Smooth muscle cell (in vitro differentiated cells): Measurements from ENCODE around the gene TBPL2. TPM values are rescaled to one million over a fixed set of nuclear protein-coding genes. Genes with fewer than 3 reads are reported as not detected.
"Not testable (repeated sequence)": the region's sequence is repeated elsewhere in the genome, so short reads cannot be mapped to it uniquely, and the experiment has no call there.

Experiments
- DNase-seq: peaks from one replicate; lab custom pipeline; 2025; ENCODE audit not compliant: unreplicated experiment; lab: John Stamatoyannopoulos, UW
- H2AFZ ChIP-seq: fragments of 200-600 bp; sonication (generic); 2 replicates; pipeline ENCODE4 v1.6.0; 2016; ENCODE audit warnings: antibody characterized with exemption, low read depth, mild to moderate bottlenecking
- H3F3A ChIP-seq: fragments of 200-600 bp; sonication (generic); 2 replicates; pipeline ENCODE4 v1.6.0; 2017; ENCODE audit warnings: antibody characterized with exemption, low read depth
- H3K27ac ChIP-seq: fragments of 200-600 bp; sonication (generic); 2 replicates; pipeline ENCODE4 v1.5.1; 2016; ENCODE audit warnings: low read depth, mild to moderate bottlenecking
- H3K27me3 ChIP-seq: fragments of 200-600 bp; sonication (generic); 2 replicates; pipeline ENCODE4 v1.6.1; 2016; ENCODE audit warnings: low read depth, mild to moderate bottlenecking
- H3K36me3 ChIP-seq: fragments of 200-600 bp; sonication (generic); 2 replicates; pipeline ENCODE4 v1.5.1; 2016; ENCODE audit warnings: low read depth
- H3K4me1 ChIP-seq: fragments of 200-600 bp; sonication (generic); 2 replicates; pipeline ENCODE4 v1.5.1; 2016; ENCODE audit warnings: low read depth
- H3K4me2 ChIP-seq: fragments of 200-600 bp; sonication (generic); 2 replicates; pipeline ENCODE4 v1.6.0; 2016; ENCODE audit warnings: mild to moderate bottlenecking
- H3K4me3 ChIP-seq: fragments of 200-600 bp; sonication (generic); 2 replicates; pipeline ENCODE4 v1.5.1; 2016; ENCODE audit warnings: mild to moderate bottlenecking
- H3K79me2 ChIP-seq: fragments of 200-600 bp; sonication (generic); 2 replicates; pipeline ENCODE4 v1.6.0; 2016; ENCODE audit warnings: low read depth, mild to moderate bottlenecking
- H3K9ac ChIP-seq: fragments of 200-600 bp; sonication (generic); 2 replicates; pipeline ENCODE4 v1.6.0; 2016; ENCODE audit warnings: low read depth
- H3K9me3 ChIP-seq: fragments of 200-600 bp; sonication (generic); replicated peaks from 2 replicates; pipeline ENCODE4 v1.5.1; 2016; ENCODE audit warnings: low read depth
- H4K20me1 ChIP-seq: fragments of 200-600 bp; sonication (generic); 2 replicates; pipeline ENCODE4 v1.6.0; 2016; ENCODE audit warnings: low read depth
- CTCF ChIP-seq: fragments of 200-600 bp; sonication (generic); IDR thresholded peaks from 2 replicates; pipeline ENCODE4 v1.5.1; 2017; ENCODE audit warnings: borderline replicate concordance, mild to moderate bottlenecking, antibody characterized with exemption; ENCODE audit not compliant: insufficient read depth, poor library complexity, severe bottlenecking
- WGBS: methylation state at CpG from one replicate; pipeline ENCODE4 v1.1.7; 2016; ENCODE audit warnings: low lambda C conversion rate; 5-methylcytosine and 5-hydroxymethylcytosine counted together
- polyA plus RNA-seq: library from polyadenylated mRNA; unstranded; fragments of >200 nt; fragmentation: Nextera tagmentation; extraction: Ambion mirVana; gene quantifications from 2 replicates; pipeline ENCODE4 v1.2.1, GENCODE V29; 2016
- total RNA-seq: library from RNA; depleted of rRNA; stranded (reverse); fragments of >200 nt; gene quantifications from 2 replicates; pipeline ENCODE4 v1.2.3, GENCODE V29; 2014

TBPL2 gene
- total and polyA plus RNA-seq, 2 experiments from 2014 or later = not detected

- Histone ChIP-seq H3K4me1 (no peaks in the 10 kb centered on the region), H3K27ac (no peak overlapping the region), H2AFZ (no peak overlapping the region), H3K9me3 (no peaks in the 10 kb centered on the region), H3K27me3 (peaks cover 5% of the 10 kb centered on the region), H3F3A (no peaks in the 10 kb centered on the region), H3K79me2 (no peaks in the 10 kb centered on the region), H3K9ac (no peak overlapping the region), H3K4me3 (no peak overlapping the region), H3K36me3 (no peaks in the 10 kb centered on the region), H3K4me2 (no peak overlapping the region), H4K20me1 (no peaks in the 10 kb centered on the region)
- no peak for TF ChIP-seq CTCF
- WGBS = 84% methylated on average over 7 of the region's 7 CpGs
- no peak for DNase-seq
Measured at GRCh38 chr14:55467307-55467706, 26.9 kb upstream of the TBPL2 start.

GRCh38 chr14:55458800-55459515 is 18.5 kb upstream of the TBPL2 start:
- no peak for DNase-seq
- H3K9ac ChIP-seq = no peak overlapping the region

GRCh38 chr14:55457496-55457895 is 17.1 kb upstream of the TBPL2 start:
- Histone ChIP-seq H4K20me1 (no peaks in the 10 kb centered on the region), H2AFZ (no peak overlapping the region), H3K4me2 (no peak overlapping the region), H3K4me3 (no peak overlapping the region), H3K79me2 (no peaks in the 10 kb centered on the region), H3K9me3 (no peaks in the 10 kb centered on the region), H3K27me3 (peaks cover 3% of the 10 kb centered on the region), H3K9ac (no peak overlapping the region), H3F3A (peaks cover 14% of the 10 kb centered on the region), H3K4me1 (peaks cover 8% of the 10 kb centered on the region), H3K36me3 (no peaks in the 10 kb centered on the region), H3K27ac (no peak overlapping the region)
- 87% methylated on average over 6 of the region's 6 CpGs for WGBS
- DNase-seq = no peak
- no peak for TF ChIP-seq CTCF

More at GRCh38 chr14:55458800-55459515, 18.5 kb upstream of the TBPL2 start:
- Histone ChIP-seq H3K27ac (no peak overlapping the region), H2AFZ (no peak overlapping the region), H3K36me3 (no peaks in the 10 kb centered on the region), H3K4me3 (no peak overlapping the region), H3K9me3 (no peaks in the 10 kb centered on the region), H3K4me2 (no peak overlapping the region), H3K27me3 (peaks cover 6% of the 10 kb centered on the region), H4K20me1 (no peaks in the 10 kb centered on the region), H3K79me2 (no peaks in the 10 kb centered on the region), H3K4me1 (peaks cover 5% of the 10 kb centered on the region), H3F3A (peaks cover 11% of the 10 kb centered on the region)
- 77% methylated on average over 9 of the region's 9 CpGs for WGBS
- no peak for TF ChIP-seq CTCF

- WGBS = 100% methylated on average over 14 of the region's 34 CpGs
- H4K20me1 ChIP-seq, H3K27ac ChIP-seq, H3K4me3 ChIP-seq, H3K4me2 ChIP-seq, H3K36me3 ChIP-seq, H3K9ac ChIP-seq, H3K4me1 ChIP-seq, DNase-seq, H2AFZ ChIP-seq, H3K27me3 ChIP-seq, H3K79me2 ChIP-seq, H3K9me3 ChIP-seq: not testable (repeated sequence)
- H3F3A ChIP-seq = peaks cover 14% of the 10 kb centered on the region
Measured at GRCh38 chr14:55456411-55456810, 16.0 kb upstream of the TBPL2 start.
